D341Med (cell line): ENCODE measurements around the gene SS18.

Experiments used
- DNase-seq: peaks from one replicate; pipeline ENCODE4 v3.0.0; 2012; ENCODE audit warnings: low spot score

Gene SS18

GRCh38 chr18:26002375-26002910 lies 88.0 kb downstream of the SS18 start:
- DNase-seq = no peak

- DNase-seq = no peak
These were observed 92.0 kb downstream of the SS18 start for GRCh38 chr18:25998461-25998860.

- DNase-seq = no peak
These were observed 97.8 kb downstream of the SS18 start for GRCh38 chr18:25992566-25992965.

- no peak for DNase-seq
These were observed 99.9 kb downstream of the SS18 start for GRCh38 chr18:25990473-25990872.

GRCh38 chr18:25985707-25986394 lies 104.6 kb downstream of the SS18 start:
- no peak for DNase-seq

GRCh38 chr18:25983730-25984129 lies 106.7 kb downstream of the SS18 start:
- no peak for DNase-seq

GRCh38 chr18:25982961-25983360 lies 107.5 kb downstream of the SS18 start:
- no peak for DNase-seq

GRCh38 chr18:25982153-25982552 lies 108.3 kb downstream of the SS18 start:
- DNase-seq = no peak

GRCh38 chr18:25979369-25980040 lies 110.9 kb downstream of the SS18 start:
- DNase-seq = no peak

- no peak for DNase-seq
These were observed 113.9 kb downstream of the SS18 start for GRCh38 chr18:25976554-25976953.

- no peak for DNase-seq
These were observed 115.8 kb downstream of the SS18 start for GRCh38 chr18:25974630-25975077.
